IPS-15b (cell line): Measurements from ENCODE around the gene DUXA.
"Not testable (repeated sequence)": the region's sequence is repeated elsewhere in the genome, so short reads cannot be mapped to it uniquely, and the experiment has no call there.

Experiments used
- H3K27me3 ChIP-seq: one replicate; pipeline ENCODE4 v1.6.1; 2013; ENCODE audit warnings: low read length; ENCODE audit not compliant: control insufficient read depth, insufficient read depth
- H3K36me3 ChIP-seq: one replicate; pipeline ENCODE4 v1.6.1; 2013; ENCODE audit warnings: low read length; ENCODE audit not compliant: control insufficient read depth, insufficient read depth
- H3K4me1 ChIP-seq: one replicate; pipeline ENCODE4 v1.6.1; 2013; ENCODE audit warnings: mild to moderate bottlenecking, low read length; ENCODE audit not compliant: control insufficient read depth, insufficient read depth
- H3K4me3 ChIP-seq: one replicate; pipeline ENCODE4 v1.5.1; 2013; ENCODE audit warnings: low read depth, low read length
- H3K9ac ChIP-seq: one replicate; pipeline ENCODE4 v1.6.1; 2013; ENCODE audit warnings: low read depth, mild to moderate bottlenecking, low read length
- H3K9me3 ChIP-seq: one replicate; pipeline ENCODE4 v1.6.1; 2013; ENCODE audit warnings: mild to moderate bottlenecking, low read length; ENCODE audit not compliant: control insufficient read depth, insufficient read depth

Gene DUXA

GRCh38 chr19:57161985-57162539 lies 5.2 kb downstream of the DUXA start:
- Histone ChIP-seq H3K27me3 (no peaks in the 10 kb centered on the region), H3K9me3 (peaks cover 6% of the 10 kb centered on the region), H3K36me3 (no peaks in the 10 kb centered on the region), H3K4me3 (no peak overlapping the region), H3K9ac (no peak overlapping the region), H3K4me1 (no peaks in the 10 kb centered on the region)

DNA sequence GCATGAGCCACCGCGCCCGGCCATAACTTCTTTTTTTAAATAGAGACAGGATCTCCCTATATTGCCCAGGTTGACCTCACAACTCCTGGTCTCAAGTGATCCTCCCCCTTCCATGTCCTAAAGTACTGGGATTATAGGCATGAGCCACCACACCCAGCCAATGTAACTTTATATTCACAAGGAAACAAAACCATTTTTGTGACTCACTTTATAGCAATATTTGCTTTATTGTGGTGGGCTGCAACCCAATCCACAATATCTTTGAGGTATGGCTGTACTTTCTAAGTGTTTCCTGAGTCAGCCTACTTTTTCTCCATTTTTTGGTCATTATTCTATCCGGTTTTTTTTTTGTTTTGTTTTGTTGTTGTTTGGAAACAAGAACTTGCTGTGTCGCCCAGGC lies 14.4 kb downstream of the DUXA start:
- no peak overlapping the region for H3K9ac ChIP-seq
- peaks cover 14% of the 10 kb centered on the region for H3K9me3 ChIP-seq
- no peaks in the 10 kb centered on the region for H3K27me3 ChIP-seq
- no peak overlapping the region for H3K4me3 ChIP-seq
- H3K36me3 ChIP-seq, result no peaks in the 10 kb centered on the region
- no peaks in the 10 kb centered on the region for H3K4me1 ChIP-seq

DNA sequence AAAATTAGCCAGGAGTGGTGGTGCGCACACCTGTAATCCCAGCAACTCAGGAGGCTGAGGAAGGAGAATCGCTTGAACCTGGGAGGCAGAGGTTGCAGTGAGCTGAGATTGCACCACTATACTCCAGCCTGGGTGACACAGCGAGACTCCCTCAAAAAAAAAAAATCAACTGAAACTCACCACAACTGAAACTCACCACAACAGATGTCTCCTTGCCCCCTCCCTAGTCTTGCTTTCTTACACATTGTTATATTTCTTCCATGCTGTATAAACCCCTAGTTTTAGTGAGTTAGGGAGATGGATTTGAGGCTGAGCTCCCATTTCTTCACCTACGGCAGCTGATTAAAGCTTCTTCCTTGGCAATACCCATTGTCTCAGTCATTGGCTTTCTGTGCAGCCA lies 25.6 kb downstream of the DUXA start:
- no peaks in the 10 kb centered on the region for H3K36me3 ChIP-seq

DNA sequence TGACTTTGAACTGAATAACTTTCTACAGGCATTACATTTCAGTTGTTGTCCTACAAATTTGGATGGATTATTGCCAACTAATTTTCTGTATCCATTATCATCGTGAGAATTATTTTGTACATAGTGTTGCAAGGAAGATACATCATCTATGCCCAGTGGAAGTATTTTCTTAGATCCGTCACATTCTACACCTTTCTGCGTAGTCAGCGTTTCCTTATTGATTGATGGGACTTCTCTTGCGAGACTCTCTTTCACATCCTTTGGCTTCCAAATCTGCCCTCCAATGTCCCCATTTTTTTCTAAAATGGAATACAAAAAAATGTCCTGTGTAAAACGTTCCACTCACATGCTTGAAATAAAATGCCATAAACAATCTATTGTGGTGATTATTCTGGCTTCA lies 31.5 kb downstream of the DUXA start:
- Histone ChIP-seq H3K36me3 (no peaks in the 10 kb centered on the region), H3K9me3 (peaks cover 5% of the 10 kb centered on the region), H3K9ac (no peak overlapping the region), H3K4me1 (no peaks in the 10 kb centered on the region), H3K27me3 (no peaks in the 10 kb centered on the region), H3K4me3 (no peak overlapping the region)

More for the DNA sequence above, 25.6 kb downstream of the DUXA start:
- Histone ChIP-seq H3K27me3 (no peaks in the 10 kb centered on the region), H3K9ac (no peak overlapping the region), H3K9me3 (peaks cover 5% of the 10 kb centered on the region), H3K4me1 (no peaks in the 10 kb centered on the region), H3K4me3 (no peak overlapping the region)

- H3K4me3 ChIP-seq, H3K9me3 ChIP-seq: not testable (repeated sequence)
Measured at GRCh38 chr19:57127403-57127802, 39.9 kb downstream of the DUXA start.

GRCh38 chr19:57123882-57124281 lies 43.4 kb downstream of the DUXA start:
- H3K36me3 ChIP-seq, result peaks cover 2% of the 10 kb centered on the region
- H3K4me3 ChIP-seq, result no peak overlapping the region
- peaks cover under 1% of the 10 kb centered on the region for H3K9me3 ChIP-seq
- H3K9ac ChIP-seq, result no peak overlapping the region
- no peaks in the 10 kb centered on the region for H3K4me1 ChIP-seq
- H3K27me3 ChIP-seq, result no peaks in the 10 kb centered on the region

More at GRCh38 chr19:57127403-57127802, 39.9 kb downstream of the DUXA start:
- not testable (repeated sequence) for H3K4me1 ChIP-seq, H3K27me3 ChIP-seq, H3K9ac ChIP-seq, H3K36me3 ChIP-seq

DNA sequence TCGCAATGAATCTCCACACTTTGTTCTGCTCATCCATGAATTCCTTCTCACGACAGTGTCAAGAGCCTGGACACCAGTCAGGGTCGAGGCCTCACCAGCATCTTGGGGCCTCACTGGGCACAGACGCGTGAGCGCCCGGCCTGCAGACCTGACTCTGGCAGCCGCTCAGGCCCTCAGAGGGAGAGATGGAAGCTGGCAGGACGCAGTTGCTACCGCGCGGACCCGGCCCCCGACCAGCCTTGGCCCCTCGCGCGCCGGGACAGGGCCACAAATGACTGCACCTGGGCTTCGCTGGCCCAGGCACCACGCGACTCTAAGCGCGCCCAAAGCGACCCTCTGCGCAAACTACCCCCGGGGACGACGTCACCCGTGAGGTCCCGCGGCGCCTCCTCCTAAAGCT lies 48.4 kb downstream of the DUXA start:
- peaks cover 14% of the 10 kb centered on the region for H3K9me3 ChIP-seq
- no peaks in the 10 kb centered on the region for H3K4me1 ChIP-seq
- H3K9ac ChIP-seq, result no peak overlapping the region
- no peaks in the 10 kb centered on the region for H3K27me3 ChIP-seq
- no peak overlapping the region for H3K4me3 ChIP-seq
- peaks cover 2% of the 10 kb centered on the region for H3K36me3 ChIP-seq

DNA sequence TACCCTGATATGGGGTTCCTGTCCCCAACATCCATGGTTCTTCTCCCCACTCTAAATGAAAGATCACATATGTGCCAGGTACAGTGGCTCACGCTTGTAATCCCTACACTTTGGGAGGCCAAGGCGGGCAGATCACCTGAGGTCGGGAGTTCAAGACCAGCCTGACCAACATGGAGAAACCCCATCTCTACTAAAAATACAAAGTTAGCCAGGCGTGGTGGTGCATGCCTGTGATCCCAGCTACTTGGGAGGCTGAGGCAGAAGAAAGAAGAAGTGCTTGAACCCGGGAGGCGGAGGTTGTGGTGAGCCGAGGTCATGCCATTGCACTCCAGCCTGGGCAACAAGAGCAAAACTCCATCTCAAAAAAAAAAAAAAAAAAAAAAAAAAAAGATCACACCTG lies 53.8 kb downstream of the DUXA start:
- H3K27me3 ChIP-seq, H3K36me3 ChIP-seq, H3K4me3 ChIP-seq, H3K4me1 ChIP-seq, H3K9ac ChIP-seq: not testable (repeated sequence)
- H3K9me3 ChIP-seq, result peaks cover 31% of the 10 kb centered on the region

DNA sequence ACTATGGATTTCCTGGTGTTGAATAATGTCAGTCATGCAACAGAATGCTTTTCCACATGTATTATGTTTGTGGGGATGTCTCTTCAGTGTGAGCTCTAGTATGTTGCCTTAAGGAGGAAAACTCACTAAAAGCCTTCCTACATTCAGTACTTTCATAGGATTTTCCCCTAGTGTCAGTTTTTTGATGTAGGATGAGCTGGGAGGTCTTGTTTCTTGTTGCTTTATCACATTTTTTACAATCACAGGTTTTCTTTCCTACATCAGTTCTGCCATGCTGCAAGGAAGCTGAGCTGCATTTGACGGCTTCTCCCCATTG lies 56.0 kb downstream of the DUXA start:
- no peak overlapping the region for H3K9ac ChIP-seq
- no peak overlapping the region for H3K4me3 ChIP-seq
- H3K9me3 ChIP-seq, result peaks cover 18% of the 10 kb centered on the region
- H3K27me3 ChIP-seq, result no peaks in the 10 kb centered on the region
- no peaks in the 10 kb centered on the region for H3K4me1 ChIP-seq
- no peaks in the 10 kb centered on the region for H3K36me3 ChIP-seq

- H3K27me3 ChIP-seq, result no peaks in the 10 kb centered on the region
- no peak overlapping the region for H3K9ac ChIP-seq
- no peaks in the 10 kb centered on the region for H3K4me1 ChIP-seq
- H3K36me3 ChIP-seq, result no peaks in the 10 kb centered on the region
- H3K9me3 ChIP-seq, result peaks cover 18% of the 10 kb centered on the region
- no peak overlapping the region for H3K4me3 ChIP-seq
Measured at GRCh38 chr19:57110592-57111328, 56.5 kb downstream of the DUXA start.

DNA sequence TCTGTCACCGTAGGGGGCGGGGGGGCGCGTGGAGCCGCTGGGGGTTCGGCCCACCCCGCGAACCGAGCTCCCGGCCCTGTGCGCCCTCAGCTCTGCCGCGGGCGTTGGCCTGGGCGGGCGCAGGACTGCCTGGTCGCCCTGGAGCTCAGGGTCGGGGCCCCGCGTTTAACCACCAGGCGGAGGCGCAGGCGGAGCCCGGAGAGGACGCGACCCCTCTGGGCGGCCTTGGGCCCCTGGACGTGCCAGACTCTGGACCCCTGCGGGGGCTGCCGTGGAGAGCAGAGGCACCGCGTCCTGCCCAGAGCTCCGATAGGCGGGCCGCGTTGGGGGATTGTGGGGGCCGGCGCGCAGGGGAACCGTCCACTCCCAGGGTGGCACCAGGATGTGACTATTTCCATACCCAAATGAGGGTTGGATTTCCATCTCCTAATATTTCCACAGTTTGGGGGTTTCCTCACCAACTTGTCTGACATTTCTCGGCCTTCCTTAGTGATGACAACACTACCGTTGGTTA lies 60.5 kb downstream of the DUXA start:
- Histone ChIP-seq H3K36me3 (no peaks in the 10 kb centered on the region), H3K9ac (no peak overlapping the region), H3K4me1 (no peaks in the 10 kb centered on the region), H3K9me3 (peaks cover 11% of the 10 kb centered on the region), H3K27me3 (no peaks in the 10 kb centered on the region), H3K4me3 (no peak overlapping the region)

DNA sequence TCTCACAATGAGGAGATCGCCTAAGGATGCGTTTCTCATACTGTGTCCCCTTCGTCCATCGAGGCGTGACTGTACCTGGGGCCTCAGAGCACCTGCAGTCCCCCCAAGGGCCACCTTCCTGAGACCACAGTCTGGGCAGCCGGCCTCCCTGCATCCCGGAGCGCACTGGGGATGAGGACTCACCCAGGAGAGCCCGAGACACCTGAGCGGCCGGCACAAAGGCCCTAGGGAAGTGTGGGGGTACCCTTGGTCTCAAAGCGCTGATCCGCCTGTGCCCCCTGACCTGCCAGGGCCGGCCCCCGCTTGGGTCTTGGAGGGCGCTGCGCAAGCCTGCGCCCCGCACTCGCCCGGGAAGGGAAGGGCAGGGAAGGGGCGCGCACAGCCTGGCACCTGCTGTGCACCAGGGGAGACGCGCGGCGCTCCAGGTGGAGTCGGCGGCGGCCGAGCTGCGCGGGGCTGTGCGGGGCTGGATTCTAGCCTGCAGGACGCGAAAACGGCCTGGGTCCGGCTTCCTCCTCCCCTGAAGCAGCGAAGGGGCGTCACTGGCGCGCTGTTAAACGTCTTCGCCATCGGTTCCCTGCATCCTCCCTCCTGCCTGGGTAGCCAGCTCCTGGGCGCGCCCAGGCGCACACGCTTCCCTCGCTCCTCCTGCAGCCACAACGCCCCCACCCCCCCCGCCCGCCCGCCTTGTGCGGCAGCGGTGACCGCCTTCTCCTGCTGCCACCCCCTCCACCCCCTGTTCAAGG lies 61.1 kb downstream of the DUXA start:
- Histone ChIP-seq H3K9me3 (peaks cover 6% of the 10 kb centered on the region), H3K27me3 (no peaks in the 10 kb centered on the region), H3K4me3 (no peak overlapping the region), H3K9ac (no peak overlapping the region), H3K4me1 (no peaks in the 10 kb centered on the region), H3K36me3 (no peaks in the 10 kb centered on the region)
